Memory B cell (primary cell): Measurements from ENCODE around the gene LRRC10.

ENCODE experiments used
- ATAC-seq: fragments of 150-1000 bp; cut with Tn5 transposase; 2 replicates; pipeline ENCODE4 v1.10.0; 2021; ENCODE audit warnings: low read depth, mild to moderate bottlenecking, moderate library complexity
- DNase-seq, 2 donors: peaks; one replicate each; pipeline ENCODE4 v3.0.0; 2022; ENCODE audit warnings: low spot score in 2 of 2
- H3K27ac Mint-ChIP-seq: one replicate; pipeline ENCODE4 v1.8.0; 2022; ENCODE audit warnings: mild to moderate bottlenecking, moderate library complexity, mixed read lengths
- H3K27me3 Mint-ChIP-seq: one replicate; pipeline ENCODE4 v1.8.0; 2022; ENCODE audit warnings: mixed read lengths
- H3K36me3 Mint-ChIP-seq: one replicate; pipeline ENCODE4 v1.8.0; 2022; ENCODE audit warnings: mild to moderate bottlenecking, mixed read lengths
- H3K4me1 Mint-ChIP-seq: one replicate; pipeline ENCODE4 v1.8.0; 2022; ENCODE audit warnings: mixed read lengths
- H3K4me3 Mint-ChIP-seq: one replicate; pipeline ENCODE4 v1.8.0; 2022; ENCODE audit warnings: mild to moderate bottlenecking, moderate library complexity, mixed read lengths
- H3K9me3 Mint-ChIP-seq: one replicate; pipeline ENCODE4 v1.8.0; 2022; ENCODE audit warnings: mixed read lengths

LRRC10 gene

GRCh38 chr12:69570545-69571399, 39.9 kb downstream of the LRRC10 start:
- peak; percentile 98 for ATAC-seq
- Mint-ChIP-seq H3K9me3 (no peaks in the 10 kb centered on the region), H3K4me3 (no peak overlapping the region), H3K27ac (peak overlapping the region; percentile 94), H3K36me3 (peaks cover 24% of the 10 kb centered on the region), H3K27me3 (no peaks in the 10 kb centered on the region), H3K4me1 (peaks cover 2% of the 10 kb centered on the region)
- peak; percentile 51 to 70 for DNase-seq

- Mint-ChIP-seq H3K36me3 (peaks cover 21% of the 10 kb centered on the region), H3K27ac (peak overlapping the region; percentile 94), H3K4me1 (peaks cover 2% of the 10 kb centered on the region), H3K27me3 (no peaks in the 10 kb centered on the region), H3K9me3 (no peaks in the 10 kb centered on the region), H3K4me3 (no peak overlapping the region)
- DNase-seq = no peak
- ATAC-seq = no peak
These were observed 40.6 kb downstream of the LRRC10 start for GRCh38 chr12:69570000-69570516.

GRCh38 chr12:69569236-69569635, 41.5 kb downstream of the LRRC10 start:
- Mint-ChIP-seq H3K27ac (peak overlapping the region; percentile 94), H3K36me3 (peaks cover 18% of the 10 kb centered on the region), H3K4me3 (no peak overlapping the region), H3K4me1 (peaks cover 2% of the 10 kb centered on the region), H3K27me3 (no peaks in the 10 kb centered on the region), H3K9me3 (no peaks in the 10 kb centered on the region)
- no peak for ATAC-seq
- no peak for DNase-seq

DNA sequence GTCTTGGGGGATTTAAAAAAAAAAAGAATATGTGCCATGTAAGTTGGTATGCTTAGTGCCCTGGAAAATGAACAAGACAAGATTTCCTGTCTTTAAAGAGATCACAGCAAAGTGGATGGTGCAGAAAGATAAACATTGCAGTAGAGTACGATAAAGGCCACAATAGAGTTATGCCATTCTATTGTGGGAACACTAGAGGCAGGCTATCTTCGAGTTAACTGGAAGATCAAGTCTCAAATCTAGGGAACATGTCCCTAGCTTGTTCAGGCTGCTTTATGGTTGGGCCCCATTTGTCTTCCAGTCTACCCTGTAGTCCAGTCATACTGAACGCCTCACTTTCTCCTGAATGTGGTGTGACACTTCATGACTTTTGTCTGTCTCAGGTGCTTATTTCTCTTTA, 44.1 kb downstream of the LRRC10 start:
- Mint-ChIP-seq H3K9me3 (no peaks in the 10 kb centered on the region), H3K4me3 (no peak overlapping the region), H3K27me3 (no peaks in the 10 kb centered on the region), H3K36me3 (peaks cover 7% of the 10 kb centered on the region), H3K4me1 (peaks cover 4% of the 10 kb centered on the region), H3K27ac (peak overlapping the region; percentile 94)
- ATAC-seq (no peak), DNase-seq (no peak)

GRCh38 chr12:69563166-69563762, 47.4 kb downstream of the LRRC10 start:
- no peak overlapping the region for H3K27ac Mint-ChIP-seq
- H3K4me1 Mint-ChIP-seq = peaks cover 4% of the 10 kb centered on the region
- peaks cover 1% of the 10 kb centered on the region for H3K36me3 Mint-ChIP-seq
- no peak overlapping the region for H3K4me3 Mint-ChIP-seq
- no peak for DNase-seq
- H3K9me3 Mint-ChIP-seq = no peaks in the 10 kb centered on the region
- H3K27me3 Mint-ChIP-seq = no peaks in the 10 kb centered on the region
- no peak for ATAC-seq
